ENCODE measurements around the gene CDC42.
"Not testable (repeated sequence)": the region's sequence is repeated elsewhere in the genome, so short reads cannot be mapped to it uniquely, and the experiment has no call there.

GRCh38 chr1:22002875-22003274 lies 49.6 kb upstream of the CDC42 start:
- not testable (repeated sequence) for TF ChIP-seq MAX (IDR thresholded peaks at IDR 0.05; ENCODE audit: low read depth, low read length); ESRRA (IDR thresholded peaks at IDR 0.05; ENCODE audit: low read length)

Data from GM12878 (cell line).